ENCODE data around the gene ZNF423.

Gene ZNF423

DNA sequence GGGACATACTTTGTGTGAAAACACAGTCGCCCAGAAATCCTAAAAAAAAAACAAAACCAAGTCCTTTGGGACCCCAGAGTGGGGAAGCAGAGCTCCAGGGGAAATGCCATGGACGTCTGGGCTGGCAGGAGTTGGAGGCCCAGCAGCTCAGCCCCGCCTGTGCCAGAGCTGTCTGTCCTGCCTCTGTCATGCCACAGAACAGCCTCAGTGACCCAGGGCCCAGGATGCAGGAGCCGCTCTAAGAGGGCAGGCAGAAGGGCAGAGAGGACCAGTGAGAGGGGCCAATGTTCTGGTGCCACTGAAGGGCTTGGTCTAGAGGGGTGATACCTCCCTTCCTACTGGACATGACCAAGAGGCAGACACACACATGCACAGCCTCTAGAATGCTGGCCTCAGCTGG lies 316.2 kb downstream of the ZNF423 start:
- DNase-seq (ENCODE audit: low spot score) = no peak
- no peak for FAIRE-seq

DNA sequence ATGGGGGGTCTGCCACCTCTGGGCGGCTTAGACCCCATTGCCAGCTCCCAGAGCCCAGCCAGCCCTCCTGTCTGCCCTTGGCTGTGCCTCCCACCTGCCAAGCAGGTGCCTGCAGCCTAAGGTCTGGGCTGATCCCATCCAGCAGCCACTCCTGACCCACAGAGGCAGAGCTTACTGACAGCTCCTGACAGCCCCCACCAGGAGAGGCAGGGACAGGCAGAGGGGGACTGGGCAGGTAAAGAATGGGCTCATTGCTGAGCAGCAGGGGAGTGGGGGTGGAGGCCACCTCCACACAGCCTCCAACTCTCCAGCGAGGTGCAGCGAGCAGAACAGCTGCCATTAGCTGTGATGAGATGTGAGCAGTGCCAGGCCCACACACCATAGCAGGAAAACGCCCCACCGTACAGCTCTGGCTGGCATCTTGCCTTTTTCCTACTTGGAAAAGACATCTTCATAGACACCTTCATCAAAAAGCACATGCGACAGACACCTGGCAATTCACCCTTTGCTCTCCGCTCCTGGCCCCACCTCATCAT lies 317.9 kb downstream of the ZNF423 start:
- DNase-seq (ENCODE audit: low spot score) = no peak
- FAIRE-seq = no peak

DNA sequence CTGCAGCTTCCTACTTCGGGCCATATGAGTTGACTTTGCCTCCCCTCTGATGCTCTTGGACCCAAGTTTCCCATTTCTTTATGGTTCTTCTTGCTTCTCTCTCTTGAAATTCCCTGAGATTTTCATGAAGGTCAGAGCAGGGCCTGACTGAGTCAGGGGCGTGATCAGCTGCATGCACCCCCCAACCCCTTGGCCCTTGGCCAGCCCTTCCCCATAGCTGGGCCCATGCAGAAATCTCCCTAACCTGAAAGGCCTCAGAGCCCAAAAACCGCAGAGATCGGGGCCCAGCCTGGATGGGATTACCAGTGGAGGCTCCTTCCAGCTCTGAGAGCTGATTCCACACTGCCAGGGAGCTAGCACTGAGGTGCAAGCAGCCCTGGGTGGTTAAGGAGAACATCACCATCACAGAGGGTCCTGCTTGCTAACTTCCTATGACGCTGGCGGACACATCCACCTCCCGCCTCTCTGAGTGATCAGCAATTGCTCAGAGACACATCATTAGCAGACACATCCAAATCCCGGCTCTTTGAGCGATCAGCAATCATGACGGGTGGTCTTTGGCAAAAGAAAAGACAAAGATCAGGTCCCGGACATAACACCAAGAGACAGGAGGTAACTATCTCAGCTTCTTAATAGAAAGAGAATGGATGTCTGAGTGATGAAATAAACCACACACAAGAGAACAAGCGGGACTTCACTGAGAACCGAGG lies 320.9 kb downstream of the ZNF423 start:
- no peak for DNase-seq (ENCODE audit: low spot score)
- FAIRE-seq = no peak

DNA sequence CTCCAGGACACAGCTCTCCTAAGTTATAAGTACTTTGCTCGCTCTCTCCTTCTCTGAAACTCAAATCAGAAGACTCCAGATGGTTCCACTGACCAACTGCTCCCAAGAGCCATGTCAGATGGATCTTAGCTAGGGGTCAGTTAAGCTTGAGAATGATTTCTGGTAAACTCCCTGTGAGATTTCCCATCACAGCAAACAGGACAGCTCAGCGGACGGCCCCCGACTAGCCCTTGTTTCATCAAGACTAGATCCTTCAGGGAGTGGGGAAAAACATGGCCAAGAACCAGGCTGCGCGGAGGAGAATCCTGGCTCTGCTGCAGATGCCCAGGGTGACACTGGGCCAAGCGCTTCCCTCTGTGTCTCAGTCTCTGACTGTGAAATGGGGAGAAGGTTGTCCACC lies 322.5 kb downstream of the ZNF423 start:
- FAIRE-seq = no peak

DNA sequence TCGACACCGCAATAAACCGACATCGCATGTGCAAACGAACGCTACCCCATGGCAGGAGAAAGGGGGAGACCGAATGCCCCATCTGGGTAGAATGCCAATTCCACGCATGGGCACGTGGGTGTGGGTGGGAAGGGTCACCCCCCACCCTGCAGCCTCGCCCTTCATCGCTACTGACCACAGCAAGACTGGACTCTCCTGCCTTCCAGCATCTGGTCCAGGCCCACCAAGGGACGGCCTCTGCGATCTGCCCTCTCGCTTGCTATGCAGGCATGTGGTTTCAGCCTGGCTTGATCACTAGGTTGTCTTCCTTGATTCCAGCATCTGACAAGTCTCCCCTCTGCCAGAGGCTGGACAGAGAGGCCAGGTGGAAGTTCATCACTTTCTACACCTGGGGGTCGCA lies 323.0 kb downstream of the ZNF423 start:
- DNase-seq (ENCODE audit: low spot score) (no peak), FAIRE-seq (no peak)

More for the DNA sequence above, 322.5 kb downstream of the ZNF423 start:
- DNase-seq (ENCODE audit: low spot score) = no peak

DNA sequence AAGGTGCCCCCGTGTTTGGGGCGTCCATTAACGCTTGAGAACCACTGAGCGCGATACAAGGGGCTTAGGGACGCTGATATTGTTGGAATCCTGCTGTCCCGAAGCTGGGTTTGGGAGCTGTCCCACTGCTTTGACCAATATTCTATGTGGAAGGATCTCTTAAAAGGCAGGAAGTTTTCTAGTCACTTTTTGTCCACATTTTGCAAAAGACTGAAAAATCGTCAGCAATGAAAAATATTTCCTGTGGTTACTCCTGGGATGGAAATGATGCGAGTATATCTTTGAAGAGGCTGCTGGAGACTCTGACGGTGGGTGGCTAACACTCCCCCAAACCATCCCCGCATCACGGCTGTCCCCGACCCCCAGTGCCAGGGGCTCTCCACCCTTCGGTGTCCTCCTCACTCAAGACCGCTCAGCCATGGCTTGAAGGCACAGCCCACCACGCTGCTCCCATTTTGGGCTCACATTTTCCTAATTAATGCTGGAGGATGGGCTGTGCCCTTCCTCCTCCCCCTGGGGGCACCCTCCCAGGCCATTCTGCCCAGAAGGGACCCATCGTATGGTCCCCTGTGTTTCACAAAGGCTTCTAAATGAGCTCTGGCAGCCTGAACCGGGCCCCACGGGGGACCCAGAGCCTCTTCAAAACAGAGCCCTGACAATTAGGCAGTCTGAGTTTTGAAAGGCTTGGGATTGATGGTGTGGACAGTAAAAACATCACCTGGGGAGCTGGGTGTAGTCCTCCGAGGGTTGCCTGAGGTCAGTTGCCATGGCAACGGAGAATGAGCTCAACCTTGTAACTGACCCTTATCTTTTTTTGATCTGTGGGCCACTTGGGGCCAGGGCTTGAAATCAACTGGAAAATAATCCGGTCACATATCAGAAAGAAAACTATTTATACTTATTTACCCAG lies 323.7 kb downstream of the ZNF423 start:
- no peak for FAIRE-seq

DNA sequence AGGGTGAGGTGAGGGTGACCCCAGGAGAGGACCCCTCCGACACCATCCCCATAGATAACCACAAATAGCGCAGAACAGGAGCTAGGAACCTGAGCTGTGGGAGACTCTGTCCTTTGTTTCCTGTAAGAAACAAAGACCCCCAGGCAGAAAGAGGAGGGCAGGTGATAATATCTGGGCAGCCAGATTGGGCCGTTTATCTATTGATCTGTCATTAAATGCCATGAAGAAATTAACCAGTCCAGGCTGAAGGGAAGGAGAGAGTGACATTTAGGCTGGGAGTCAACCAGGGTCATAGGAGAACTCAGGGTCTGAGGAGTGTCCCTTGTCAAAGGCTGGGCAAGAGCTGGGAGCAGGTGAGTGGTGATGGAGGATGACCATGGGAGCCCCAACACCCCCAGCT lies 324.5 kb downstream of the ZNF423 start:
- FAIRE-seq = no peak
- no peak for DNase-seq (ENCODE audit: low spot score)

More for the DNA sequence above, 323.7 kb downstream of the ZNF423 start:
- DNase-seq (ENCODE audit: low spot score) = no peak

DNA sequence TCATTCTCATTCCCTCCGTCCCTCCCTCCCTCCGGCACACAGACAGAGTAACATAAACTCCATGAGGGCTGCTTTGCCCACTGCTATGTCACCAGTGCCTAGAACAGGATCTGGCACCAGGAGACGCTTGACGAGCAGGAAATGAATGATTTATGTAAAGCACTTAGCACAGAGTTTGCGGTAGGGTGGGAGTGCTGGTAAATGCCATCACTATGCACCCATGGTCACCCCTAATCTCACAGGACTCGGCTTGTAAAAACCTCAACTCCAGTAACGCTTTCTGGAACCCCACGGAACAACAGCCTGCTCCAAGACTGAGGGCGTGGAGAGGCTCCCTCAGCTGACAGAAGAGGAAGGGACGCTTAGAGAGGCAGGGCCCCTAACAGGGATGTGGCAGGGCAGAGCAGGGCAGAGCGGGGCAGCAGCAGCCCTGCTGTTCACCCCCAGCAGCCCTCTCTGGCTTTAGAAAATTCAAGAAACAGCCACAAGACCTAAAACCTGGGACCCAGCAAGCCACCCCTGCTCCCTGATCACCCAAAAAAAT lies 325.4 kb downstream of the ZNF423 start:
- DNase-seq (ENCODE audit: low spot score) (no peak), FAIRE-seq (no peak)

DNA sequence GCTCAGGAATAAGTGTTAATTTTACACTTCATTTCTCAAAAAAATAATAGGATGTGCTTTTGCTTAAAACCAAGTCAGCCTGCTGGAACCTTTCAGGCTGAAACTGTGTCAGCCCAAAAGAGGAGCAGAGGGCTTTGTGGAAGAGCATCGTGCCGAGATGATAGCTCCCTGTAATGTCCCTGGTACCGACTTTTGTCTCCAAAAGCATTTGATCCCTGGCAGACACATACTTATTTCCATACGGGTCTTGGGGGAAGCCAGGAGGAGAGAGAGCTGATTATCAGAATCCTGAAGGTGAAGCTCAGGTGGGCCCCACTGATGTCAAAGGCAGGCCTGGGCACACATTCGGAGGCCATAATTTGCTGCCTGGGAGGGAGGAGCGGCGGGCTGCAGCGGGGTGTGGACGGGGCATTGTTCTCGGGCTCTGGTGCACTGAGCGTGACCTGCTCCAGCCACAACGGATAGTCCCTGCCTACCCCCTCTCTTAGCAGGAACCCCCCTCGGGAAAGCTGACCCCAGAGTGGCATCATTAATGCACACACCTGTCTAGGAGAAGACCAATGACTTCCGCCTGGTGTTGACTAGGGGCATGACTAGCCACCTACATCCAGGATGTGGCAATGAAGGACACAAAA lies 326.4 kb downstream of the ZNF423 start:
- DNase-seq (ENCODE audit: low spot score) (no peak), FAIRE-seq (no peak)

DNA sequence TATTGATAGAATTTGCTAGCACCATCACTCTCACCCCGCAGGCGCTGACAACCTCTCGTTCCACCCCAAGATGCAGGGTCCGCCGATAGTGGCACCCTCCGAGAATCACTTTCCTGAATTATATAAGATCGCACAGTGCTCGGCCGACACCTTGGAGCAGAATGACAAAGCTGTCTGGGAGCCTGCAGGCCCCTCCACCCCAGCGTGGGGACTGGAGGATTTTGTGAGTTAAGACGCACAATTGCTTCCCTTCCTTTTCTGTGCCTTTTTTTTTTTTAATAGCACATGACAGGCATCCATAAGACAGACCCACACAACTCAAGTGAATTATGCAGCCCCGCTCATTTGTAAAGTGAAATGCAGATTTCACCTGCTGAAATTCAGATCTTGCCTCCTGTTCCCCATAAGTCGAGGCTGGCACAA lies 327.0 kb downstream of the ZNF423 start:
- no peak for DNase-seq (ENCODE audit: low spot score)
- no peak for FAIRE-seq

DNA sequence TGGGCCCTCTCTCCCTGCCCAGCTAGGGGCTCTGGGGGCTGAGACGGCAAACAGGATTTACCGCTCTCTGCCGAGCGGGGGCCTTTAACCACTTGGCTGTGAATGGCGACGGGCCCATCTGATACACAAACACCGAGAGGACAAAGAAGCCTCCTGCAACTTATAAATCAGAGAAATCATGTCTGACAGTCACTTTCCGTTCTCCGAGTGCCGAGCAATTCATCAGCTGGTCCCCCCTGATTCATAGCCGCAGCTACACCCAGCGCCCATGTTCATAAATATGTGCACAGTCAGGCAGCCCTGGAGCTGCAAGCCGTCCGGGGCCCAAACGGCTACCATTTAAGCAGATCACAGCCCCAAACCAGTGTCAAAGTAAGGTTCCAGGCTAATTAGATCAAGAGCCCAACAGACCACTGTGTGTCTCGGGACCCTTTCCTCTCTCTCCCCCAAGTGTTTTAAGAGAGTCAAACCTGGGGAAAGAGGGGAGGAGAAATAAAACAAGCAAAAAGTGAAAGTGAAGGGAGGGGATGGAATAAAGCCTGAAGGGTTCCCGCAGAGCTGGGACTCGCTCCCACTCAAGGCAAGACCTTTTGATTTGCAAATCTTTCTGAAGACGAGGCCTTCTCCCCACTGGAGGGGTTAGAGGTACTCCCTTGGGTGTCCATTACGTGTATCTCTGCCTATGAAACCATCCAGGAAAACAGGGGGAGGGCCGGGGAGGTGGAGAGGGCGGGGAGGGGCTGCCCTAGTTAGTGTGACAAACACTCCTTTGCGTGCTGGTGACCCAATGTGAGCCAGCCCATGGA lies 327.6 kb downstream of the ZNF423 start:
- DNase-seq (ENCODE audit: low spot score) = no peak
- FAIRE-seq = no peak

DNA sequence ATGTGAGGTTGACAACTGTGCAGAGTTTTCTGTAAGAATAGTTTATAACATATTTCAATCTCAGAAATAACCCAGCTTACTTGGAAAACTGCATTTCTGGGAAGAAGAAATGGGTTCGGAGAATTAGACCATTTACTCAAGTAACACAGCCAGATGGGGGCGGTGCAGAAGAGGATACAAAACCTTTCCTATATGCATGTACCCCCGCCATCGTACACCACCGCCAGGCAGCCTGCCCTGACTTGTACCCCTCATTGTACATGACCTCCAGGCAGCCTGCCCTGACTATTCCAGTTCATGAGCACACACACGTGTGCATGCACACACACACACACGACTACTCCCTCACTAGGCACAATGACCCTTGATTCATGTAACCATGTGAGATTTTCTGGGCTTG lies 328.3 kb downstream of the ZNF423 start:
- no peak for DNase-seq (ENCODE audit: low spot score)

DNA sequence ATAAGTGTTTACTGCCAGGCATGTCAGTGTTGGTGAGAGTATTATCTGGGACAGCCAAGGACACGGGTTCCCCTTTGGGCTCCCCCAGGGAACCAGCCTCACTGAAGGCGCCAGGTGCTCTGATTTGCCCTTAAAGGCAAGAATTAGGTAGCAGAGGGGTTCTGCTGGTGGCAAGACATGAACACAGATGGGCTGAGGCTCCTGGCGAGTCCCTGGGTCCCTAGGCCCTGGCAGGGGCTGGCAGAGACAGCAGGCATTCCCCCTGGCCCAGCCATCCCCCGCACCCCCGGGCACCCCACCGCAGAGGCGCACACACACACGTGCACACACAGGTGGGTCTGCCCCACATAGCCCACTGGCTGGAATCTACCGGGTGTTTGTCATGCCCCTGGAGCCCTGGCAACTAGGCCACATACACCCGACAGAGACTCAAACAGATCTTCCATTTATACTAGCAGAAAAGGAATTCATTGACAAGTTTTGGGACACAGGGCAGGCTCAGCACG lies 329.0 kb downstream of the ZNF423 start:
- DNase-seq (ENCODE audit: low spot score) (no peak), FAIRE-seq (no peak)

More for the DNA sequence above, 328.3 kb downstream of the ZNF423 start:
- no peak for FAIRE-seq

DNA sequence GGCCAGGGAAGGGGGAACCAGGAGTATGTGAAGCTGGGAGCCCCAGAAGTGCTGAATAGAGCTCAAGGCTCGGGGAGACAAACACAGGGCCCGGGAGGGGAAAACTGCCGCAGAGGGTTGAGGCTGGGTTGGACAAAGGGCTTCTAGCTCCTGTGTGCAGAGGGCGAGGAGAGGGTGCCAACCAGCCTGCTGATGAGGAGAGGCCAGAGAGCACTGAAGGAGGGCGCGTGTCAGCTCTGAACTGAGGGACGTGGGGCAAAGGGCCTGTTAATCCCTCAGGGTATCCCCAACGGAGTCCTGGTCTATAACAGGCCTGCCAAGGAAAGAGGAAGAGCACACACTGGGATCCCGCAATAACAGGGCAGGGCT lies 331.0 kb downstream of the ZNF423 start:
- FAIRE-seq (no peak), DNase-seq (ENCODE audit: low spot score) (no peak)

DNA sequence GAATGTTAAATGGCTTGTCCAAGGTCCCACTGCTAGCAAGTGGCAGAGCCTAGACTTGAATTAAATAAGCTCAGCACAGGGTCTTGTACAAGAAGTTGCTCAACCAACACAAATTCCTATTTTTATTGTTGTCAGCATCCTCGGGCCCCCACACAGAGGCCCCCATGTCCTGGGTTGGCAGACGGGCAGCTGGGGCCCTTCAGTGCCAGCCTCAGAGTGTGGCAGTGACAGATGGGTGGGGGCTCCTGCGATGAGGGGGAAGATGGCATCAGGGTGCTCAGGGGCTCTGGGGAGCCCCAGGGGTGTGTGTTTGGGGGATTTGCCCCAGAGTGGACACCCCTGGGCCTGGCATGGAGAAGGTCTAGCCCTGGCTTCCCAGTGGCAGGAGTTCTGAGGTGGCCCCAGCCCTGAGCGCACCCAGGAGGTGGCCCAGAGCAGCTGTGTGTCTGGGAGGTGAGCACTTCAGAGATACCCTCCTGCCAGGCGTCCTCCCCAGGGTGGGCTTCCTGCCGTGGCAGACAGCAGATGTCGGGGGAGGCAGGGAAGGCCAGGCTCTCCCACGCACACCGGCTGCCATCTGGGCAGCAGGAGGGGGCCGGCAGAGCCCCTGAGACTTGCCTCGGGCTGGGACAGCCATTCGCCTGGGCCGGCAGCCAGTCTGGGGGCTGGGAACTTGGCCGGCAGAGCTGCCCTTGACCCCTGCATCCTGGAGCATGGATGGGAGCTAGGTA lies 331.5 kb downstream of the ZNF423 start:
- no peak for FAIRE-seq
- DNase-seq (ENCODE audit: low spot score) = no peak

DNA sequence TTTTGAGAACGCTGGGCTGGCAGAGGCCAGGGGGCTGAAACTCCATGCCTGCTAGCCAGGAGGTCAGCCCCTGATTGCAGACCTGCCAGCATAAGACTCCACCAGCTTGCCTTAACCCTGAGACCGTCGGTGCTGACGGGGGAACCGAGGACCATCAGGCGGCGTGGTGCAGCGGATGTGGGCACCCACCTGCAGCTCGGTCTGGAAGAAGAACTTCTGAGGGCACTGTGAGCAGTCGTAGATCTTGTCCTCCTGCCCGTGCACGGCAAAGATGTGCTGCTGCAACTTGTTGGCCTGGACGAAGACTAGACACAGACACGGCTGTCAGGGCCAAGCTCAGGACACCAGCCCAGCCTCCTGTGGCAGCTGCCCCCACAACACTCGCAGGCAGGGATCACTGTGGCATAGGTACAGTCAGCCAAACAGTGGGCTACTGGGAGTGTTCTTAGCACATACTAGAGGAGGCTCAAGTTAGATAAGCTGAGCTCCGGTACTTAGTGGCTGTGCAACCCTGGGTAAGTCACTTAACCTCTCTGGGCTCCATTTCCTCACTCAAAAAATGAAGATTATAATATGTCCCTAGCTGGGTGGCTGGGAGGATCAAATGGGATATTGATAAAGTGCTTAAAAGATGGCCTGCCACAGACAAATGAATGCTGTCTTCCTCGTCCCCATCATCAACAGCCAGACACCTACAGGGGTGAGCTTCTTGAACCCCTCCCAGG lies 332.3 kb downstream of the ZNF423 start:
- DNase-seq (ENCODE audit: low spot score) (no peak), FAIRE-seq (no peak)

DNA sequence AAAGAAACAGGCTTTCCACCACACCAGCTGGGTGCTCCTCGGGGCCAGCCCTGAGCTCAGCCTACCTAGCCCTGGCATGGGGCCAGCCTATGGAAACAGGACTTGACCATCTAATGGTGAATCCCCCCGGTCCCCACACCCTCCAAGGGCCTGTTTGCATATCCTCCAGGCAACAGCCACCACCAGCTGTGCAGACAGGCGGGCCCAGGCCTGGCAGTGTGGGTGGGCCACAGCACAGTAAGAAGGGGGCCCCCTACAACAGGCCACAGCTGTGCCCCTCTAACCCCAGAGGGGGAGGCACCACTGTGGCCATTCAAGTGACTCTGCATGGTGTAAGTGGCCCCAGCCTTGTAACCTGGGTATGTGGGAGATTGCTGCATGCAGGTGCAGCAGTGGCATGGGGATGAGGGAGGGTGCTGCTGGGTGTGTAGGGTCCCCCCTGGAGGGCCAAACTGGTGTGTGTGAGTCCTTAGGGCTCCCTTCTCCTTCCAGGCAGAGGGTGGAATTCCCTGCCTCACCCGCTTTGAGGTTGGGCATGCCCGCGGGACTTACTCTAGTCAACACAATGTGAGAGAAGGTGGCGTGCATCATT lies 334.1 kb downstream of the ZNF423 start:
- FAIRE-seq = no peak
- DNase-seq (ENCODE audit: low spot score) = no peak

DNA sequence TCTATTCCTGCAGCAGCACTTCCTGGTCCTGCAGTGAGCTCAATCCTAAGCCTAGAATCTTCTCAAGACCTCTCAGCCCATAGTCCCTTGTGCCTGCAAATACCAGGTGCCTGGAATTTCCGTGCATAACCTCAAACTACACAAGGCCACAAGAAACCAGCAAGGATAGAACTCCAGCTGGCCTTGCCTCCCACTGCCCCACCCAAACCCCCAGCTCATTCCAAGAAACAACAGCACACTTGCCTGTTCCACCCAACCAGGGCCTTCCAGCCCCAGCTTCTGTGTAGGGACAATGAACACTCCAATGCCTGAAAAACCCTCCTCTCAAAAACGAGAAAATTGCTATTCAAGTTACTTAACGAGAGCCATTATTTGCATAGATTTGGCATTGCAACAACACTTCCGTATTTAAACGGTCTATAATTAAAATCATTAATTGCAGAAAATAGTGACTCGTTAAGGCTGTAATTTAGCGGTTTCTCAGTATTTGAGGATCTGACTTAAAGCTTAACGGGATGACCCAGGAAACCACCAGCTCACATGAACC lies 335.3 kb downstream of the ZNF423 start:
- DNase-seq (ENCODE audit: low spot score) (no peak), FAIRE-seq (no peak)

DNA sequence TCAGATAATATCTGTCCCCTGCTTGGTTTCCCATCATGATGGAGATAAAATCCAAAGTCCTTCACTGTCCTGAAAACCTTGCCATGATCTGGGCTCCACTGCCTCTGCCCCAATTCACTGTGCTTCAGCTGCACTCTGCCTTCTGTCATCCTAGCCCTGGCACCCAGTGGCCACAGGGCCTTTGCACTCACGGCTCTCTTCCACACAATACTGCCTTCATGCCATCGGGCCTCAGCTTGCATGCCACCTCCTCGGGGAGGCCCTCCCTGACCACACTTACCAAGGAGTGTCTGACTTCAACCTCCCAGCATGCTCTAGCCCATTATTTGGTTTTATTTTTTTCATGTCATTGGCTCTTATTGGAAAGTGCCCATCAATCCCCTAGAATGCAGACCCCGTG lies 336.2 kb downstream of the ZNF423 start:
- DNase-seq (ENCODE audit: low spot score) (no peak), FAIRE-seq (no peak)
